Measurements from ENCODE around the gene GUCY1A1.

Gene GUCY1A1

GRCh38 chr4:155657985-155658680 is 8.5 kb upstream of the GUCY1A1 start:
- no peak overlapping the region for H3K4me3 ChIP-seq (ENCODE audit: low read depth, low read length)
- no peak overlapping the region for H3K4me2 ChIP-seq (ENCODE audit: low read length)
- no peak overlapping the region for H3K27ac ChIP-seq
- no peak overlapping the region for H2AFZ ChIP-seq
- no peaks in the 10 kb centered on the region for H3K27me3 ChIP-seq (ENCODE audit: control insufficient read depth, insufficient read depth, low read length)
- H3K9me3 ChIP-seq (ENCODE audit: control insufficient read depth, low read length) = no peaks in the 10 kb centered on the region
- H3K9ac ChIP-seq = no peak overlapping the region
- no peaks in the 10 kb centered on the region for H3K36me3 ChIP-seq (ENCODE audit: control insufficient read depth, insufficient read depth, low read length)
- no peak for TF ChIP-seq CTCF (IDR thresholded peaks at IDR 0.05)
- H3K79me2 ChIP-seq = no peaks in the 10 kb centered on the region
- H3K4me1 ChIP-seq = no peaks in the 10 kb centered on the region

GRCh38 chr4:155658681-155659064 is 8.0 kb upstream of the GUCY1A1 start:
- Histone ChIP-seq H3K79me2 (no peaks in the 10 kb centered on the region), H2AFZ (no peak overlapping the region), H3K4me3 (ENCODE audit: low read depth, low read length) (no peak overlapping the region), H3K36me3 (ENCODE audit: control insufficient read depth, insufficient read depth, low read length) (no peaks in the 10 kb centered on the region), H3K27me3 (ENCODE audit: control insufficient read depth, insufficient read depth, low read length) (no peaks in the 10 kb centered on the region), H3K9me3 (ENCODE audit: control insufficient read depth, low read length) (no peaks in the 10 kb centered on the region), H3K27ac (no peak overlapping the region), H3K4me2 (ENCODE audit: low read length) (no peak overlapping the region), H3K9ac (no peak overlapping the region), H3K4me1 (no peaks in the 10 kb centered on the region)
- no peak for TF ChIP-seq CTCF (IDR thresholded peaks at IDR 0.05)

GRCh38 chr4:155659176-155659575 is 7.5 kb upstream of the GUCY1A1 start:
- no peak for TF ChIP-seq CTCF (IDR thresholded peaks at IDR 0.05)
- Histone ChIP-seq H3K27ac (no peak overlapping the region), H3K4me1 (no peaks in the 10 kb centered on the region), H3K79me2 (no peaks in the 10 kb centered on the region), H3K9ac (no peak overlapping the region), H3K27me3 (ENCODE audit: control insufficient read depth, insufficient read depth, low read length) (no peaks in the 10 kb centered on the region), H3K4me2 (ENCODE audit: low read length) (no peak overlapping the region), H3K9me3 (ENCODE audit: control insufficient read depth, low read length) (no peaks in the 10 kb centered on the region), H3K4me3 (ENCODE audit: low read depth, low read length) (no peak overlapping the region), H3K36me3 (ENCODE audit: control insufficient read depth, insufficient read depth, low read length) (no peaks in the 10 kb centered on the region), H2AFZ (peak overlapping the region; percentile 38)

- Histone ChIP-seq H3K4me1 (no peaks in the 10 kb centered on the region), H2AFZ (no peak overlapping the region), H3K4me3 (ENCODE audit: low read depth, low read length) (no peak overlapping the region), H3K27me3 (ENCODE audit: control insufficient read depth, insufficient read depth, low read length) (no peaks in the 10 kb centered on the region), H3K36me3 (ENCODE audit: control insufficient read depth, insufficient read depth, low read length) (no peaks in the 10 kb centered on the region), H3K9ac (no peak overlapping the region), H3K27ac (no peak overlapping the region), H3K4me2 (ENCODE audit: low read length) (no peak overlapping the region), H3K9me3 (ENCODE audit: control insufficient read depth, low read length) (no peaks in the 10 kb centered on the region), H3K79me2 (no peaks in the 10 kb centered on the region)
- TF ChIP-seq CTCF (IDR thresholded peaks at IDR 0.05) = no peak
Measured at GRCh38 chr4:155660436-155660835, 6.2 kb upstream of the GUCY1A1 start.

- Histone ChIP-seq H3K4me1 (peaks cover 3% of the 10 kb centered on the region), H3K79me2 (no peaks in the 10 kb centered on the region), H3K27ac (no peak overlapping the region), H3K9ac (no peak overlapping the region), H3K36me3 (ENCODE audit: control insufficient read depth, insufficient read depth, low read length) (no peaks in the 10 kb centered on the region), H3K4me2 (ENCODE audit: low read length) (no peak overlapping the region), H3K27me3 (ENCODE audit: control insufficient read depth, insufficient read depth, low read length) (no peaks in the 10 kb centered on the region), H3K4me3 (ENCODE audit: low read depth, low read length) (no peak overlapping the region), H3K9me3 (ENCODE audit: control insufficient read depth, low read length) (no peaks in the 10 kb centered on the region), H2AFZ (no peak overlapping the region)
- TF ChIP-seq CTCF (IDR thresholded peaks at IDR 0.05) = no peak
Measured at GRCh38 chr4:155665054-155665453, 1.6 kb upstream of the GUCY1A1 start.
